Kidney epithelial cell (primary cell): ENCODE measurements around the gene MTHFS. TPM values are rescaled to one million over a fixed set of nuclear protein-coding genes. Genes with fewer than 3 reads are reported as not detected.

ENCODE experiments used
- DNase-seq: peaks from one replicate; pipeline ENCODE4 v3.0.0-alpha.2; 2010; ENCODE audit warnings: low read depth
- H3K27me3 ChIP-seq: 2 replicates; pipeline ENCODE4 v1.6.0; 2011; ENCODE audit warnings: low read length; ENCODE audit not compliant: control insufficient read depth, insufficient read depth
- H3K36me3 ChIP-seq: 2 replicates; pipeline ENCODE4 v1.5.1; 2011; ENCODE audit warnings: low read length; ENCODE audit not compliant: control insufficient read depth, insufficient read depth
- H3K4me3 ChIP-seq: 2 replicates; pipeline ENCODE4 v1.5.1; 2011; ENCODE audit warnings: low read depth, mild to moderate bottlenecking, control low read depth, low read length
- total RNA-seq: library from RNA; depleted of rRNA; stranded (reverse); fragments of >200 nt; gene quantifications from 2 replicates; pipeline ENCODE4 v1.2.3, GENCODE V29; 2015
- TF ChIP-seq, protein P1 (sequence below): IDR thresholded peaks from 2 replicates; pipeline ENCODE4 v1.5.1; 2011; ENCODE audit warnings: mild to moderate bottlenecking, moderate library complexity, low read length, control low read depth, inconsistent platforms; ENCODE audit not compliant: insufficient read depth, poor library complexity, severe bottlenecking

Gene MTHFS
- total RNA-seq, 1 donor from 2014 or later: 36.5 TPM

DNA sequence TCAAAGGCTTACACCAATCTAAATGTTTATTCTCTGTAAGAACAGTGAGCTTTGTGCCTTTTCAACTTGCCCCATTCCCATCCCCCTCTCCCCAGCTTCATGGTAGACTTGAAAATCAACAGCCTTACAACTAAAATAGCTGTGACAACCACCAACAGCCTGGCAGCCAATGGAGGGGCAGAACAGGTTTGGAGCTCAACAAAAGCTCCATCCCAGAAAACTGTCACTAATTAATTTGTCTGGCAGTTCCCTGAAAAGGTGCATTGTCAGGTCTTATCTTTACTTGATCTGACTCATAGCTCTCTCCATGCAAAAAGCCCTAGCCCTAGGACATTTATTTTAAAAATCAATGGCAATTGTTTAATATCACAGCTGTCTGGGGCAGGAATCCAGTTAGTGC, 22.6 kb downstream of the MTHFS start:
- Histone ChIP-seq H3K27me3 (no peaks in the 10 kb centered on the region), H3K36me3 (no peaks in the 10 kb centered on the region), H3K4me3 (no peak overlapping the region)
- DNase-seq: peak; percentile 5
- TF ChIP-seq, protein P1, sequence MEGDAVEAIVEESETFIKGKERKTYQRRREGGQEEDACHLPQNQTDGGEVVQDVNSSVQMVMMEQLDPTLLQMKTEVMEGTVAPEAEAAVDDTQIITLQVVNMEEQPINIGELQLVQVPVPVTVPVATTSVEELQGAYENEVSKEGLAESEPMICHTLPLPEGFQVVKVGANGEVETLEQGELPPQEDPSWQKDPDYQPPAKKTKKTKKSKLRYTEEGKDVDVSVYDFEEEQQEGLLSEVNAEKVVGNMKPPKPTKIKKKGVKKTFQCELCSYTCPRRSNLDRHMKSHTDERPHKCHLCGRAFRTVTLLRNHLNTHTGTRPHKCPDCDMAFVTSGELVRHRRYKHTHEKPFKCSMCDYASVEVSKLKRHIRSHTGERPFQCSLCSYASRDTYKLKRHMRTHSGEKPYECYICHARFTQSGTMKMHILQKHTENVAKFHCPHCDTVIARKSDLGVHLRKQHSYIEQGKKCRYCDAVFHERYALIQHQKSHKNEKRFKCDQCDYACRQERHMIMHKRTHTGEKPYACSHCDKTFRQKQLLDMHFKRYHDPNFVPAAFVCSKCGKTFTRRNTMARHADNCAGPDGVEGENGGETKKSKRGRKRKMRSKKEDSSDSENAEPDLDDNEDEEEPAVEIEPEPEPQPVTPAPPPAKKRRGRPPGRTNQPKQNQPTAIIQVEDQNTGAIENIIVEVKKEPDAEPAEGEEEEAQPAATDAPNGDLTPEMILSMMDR: no peak

DNA sequence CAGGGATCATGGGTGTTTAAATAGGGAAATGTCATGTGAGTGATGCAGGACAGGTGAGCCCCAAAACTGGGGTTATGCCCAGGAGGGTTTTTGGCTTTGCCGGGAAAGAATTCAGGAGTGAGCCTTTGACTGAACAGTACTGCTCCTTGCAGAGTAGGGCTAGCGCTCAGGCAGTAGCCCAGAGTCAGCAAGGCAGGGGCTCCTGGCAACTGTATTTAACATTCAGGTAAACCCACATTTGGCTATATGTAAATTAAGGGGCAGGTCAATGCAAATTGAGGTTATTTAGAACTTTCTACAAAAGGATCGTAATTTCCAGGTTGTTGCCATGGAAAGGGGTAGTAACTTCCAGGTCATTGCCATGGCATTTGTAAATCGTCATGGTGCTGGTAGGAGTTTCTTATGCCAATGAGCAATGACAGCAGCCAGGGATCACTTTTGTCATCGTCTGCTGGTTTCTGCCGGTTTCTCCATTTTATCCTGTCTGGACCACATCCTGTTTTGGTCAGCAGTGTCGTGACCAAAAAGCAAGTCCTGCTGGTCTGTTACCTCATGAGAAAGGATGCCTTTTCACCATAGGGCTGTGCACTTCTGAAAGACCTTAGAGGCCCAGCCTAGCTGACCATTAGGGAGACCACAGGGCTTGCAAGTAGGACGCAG, 24.3 kb downstream of the MTHFS start:
- Histone ChIP-seq H3K4me3 (no peak overlapping the region), H3K36me3 (no peaks in the 10 kb centered on the region), H3K27me3 (no peaks in the 10 kb centered on the region)
- peak; percentile 78 for DNase-seq
- TF ChIP-seq, protein P1: no peak

DNA sequence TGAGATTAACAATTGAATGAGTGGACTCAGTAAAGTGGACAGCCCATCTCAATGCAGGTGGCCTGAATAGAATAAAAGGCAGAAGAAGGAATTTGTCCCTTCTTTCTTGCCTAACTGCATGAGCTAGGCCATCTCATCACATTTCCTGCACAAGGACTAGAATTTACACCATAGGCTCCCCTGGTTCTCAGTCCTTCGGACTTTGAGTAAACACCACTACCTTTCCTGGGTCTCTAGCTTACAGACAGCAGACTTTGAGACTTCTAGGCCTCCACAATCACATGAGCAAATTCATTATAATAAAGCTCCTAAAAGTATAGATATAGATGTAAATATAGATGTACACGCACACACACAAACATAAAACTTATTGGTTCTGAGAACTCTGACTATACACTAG, 28.3 kb downstream of the MTHFS start:
- Histone ChIP-seq H3K27me3 (no peaks in the 10 kb centered on the region), H3K4me3 (no peak overlapping the region), H3K36me3 (no peaks in the 10 kb centered on the region)
- DNase-seq: no peak
- TF ChIP-seq, protein P1: no peak

DNA sequence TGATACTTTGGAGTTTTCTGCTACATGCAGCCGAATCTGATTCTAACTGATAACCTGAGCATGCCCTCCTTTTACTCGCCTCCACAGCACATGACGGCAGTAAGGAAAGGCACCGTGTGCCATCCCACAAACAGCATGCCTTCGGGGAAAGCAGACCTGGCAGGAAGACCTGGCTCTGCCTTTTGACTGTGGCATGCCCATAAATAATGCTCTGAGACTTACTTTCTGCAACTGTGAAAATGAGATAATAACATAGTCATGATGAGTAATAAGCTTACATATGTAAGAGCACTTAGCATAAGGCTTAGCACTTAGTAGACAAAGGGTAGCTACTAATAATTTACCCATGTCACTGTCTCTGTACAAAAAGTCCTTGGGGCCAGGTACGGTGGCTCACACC, 32.9 kb downstream of the MTHFS start:
- no peak for DNase-seq

GRCh38 chr15:79862191-79862590, 34.6 kb downstream of the MTHFS start:
- DNase-seq: no peak
- no peak overlapping the region for H3K4me3 ChIP-seq
- no peaks in the 10 kb centered on the region for H3K36me3 ChIP-seq
- TF ChIP-seq, protein P1: no peak
- no peaks in the 10 kb centered on the region for H3K27me3 ChIP-seq

More for the DNA sequence above, 32.9 kb downstream of the MTHFS start:
- H3K36me3 ChIP-seq: no peaks in the 10 kb centered on the region
- no peaks in the 10 kb centered on the region for H3K27me3 ChIP-seq
- no peak overlapping the region for H3K4me3 ChIP-seq
- TF ChIP-seq, protein P1: no peak

- no peaks in the 10 kb centered on the region for H3K36me3 ChIP-seq
- H3K27me3 ChIP-seq: no peaks in the 10 kb centered on the region
- no peak overlapping the region for H3K4me3 ChIP-seq
- TF ChIP-seq, protein P1: no peak
- DNase-seq: no peak
Measured at GRCh38 chr15:79860661-79861060, 36.2 kb downstream of the MTHFS start.
